HCT116 (cell line): ENCODE results near the gene TMTC1. TPM values are rescaled to one million over a fixed set of nuclear protein-coding genes. Genes with fewer than 3 reads are reported as not detected.

Experiments used
- ATAC-seq: fragments of 200-7000 bp; cut with Tn5 transposase; 2 replicates; pipeline ENCODE4 v1.9.1; 2020; ENCODE audit warnings: mild to moderate bottlenecking, moderate library complexity
- BruUV-seq: library from RNA; stranded (reverse); fragments of 400-500 nt; replicated peaks from 2 replicates; lab custom pipeline; 2021; lab: Mats Ljungman, UMichigan
- CTCF ChIA-PET: fragments of 300-600 bp; sonication (Branson Sonifier 250); formaldehyde crosslinking; loops from one replicate; lab custom pipeline; 2021; ENCODE audit warnings: antibody characterized with exemption; lab: Charles Lee
- POLR2A ChIA-PET: fragments of 300-600, 350-600 bp; sonication (Branson Sonifier 250); formaldehyde crosslinking; loops from one replicate; lab custom pipeline; 2021; ENCODE audit warnings: antibody characterized with exemption; lab: Charles Lee
- RAD21 ChIA-PET, 2 experiments: fragments of 300-600 bp; sonication (Branson Sonifier 250); formaldehyde crosslinking; loops; one replicate each; lab custom pipeline; 2023; ENCODE audit warnings: low total read pairs in 2 of 2; ENCODE audit not compliant: uncharacterized antibody in 2 of 2, unreplicated experiment in 2 of 2, low non-redundant PET in 1 of 2; lab: Charles Lee
- DNase-seq: peaks from one replicate; pipeline ENCODE4 v3.0.0-alpha.2; 2010; ENCODE audit warnings: low read depth, low spot score
- H2AFZ ChIP-seq: fragments of 200-600 bp; shearing (Covaris generic), sonication (generic); 2 replicates; pipeline ENCODE4 v1.6.1; 2017; ENCODE audit warnings: low read depth, mixed run types, mixed read lengths, antibody characterized with exemption, low read length; ENCODE audit not compliant: poor library complexity, severe bottlenecking
- H3K27ac ChIP-seq: 2 replicates; pipeline ENCODE4 v1.5.1; 2012; ENCODE audit warnings: low read depth, low read length
- H3K27me3 ChIP-seq: fragments of 200-600 bp; sonication (generic); 2 replicates; pipeline ENCODE4 v1.6.1; 2016; ENCODE audit warnings: mixed run types, low read length, mixed read lengths; ENCODE audit not compliant: insufficient read depth
- H3K36me3 ChIP-seq, 2 experiments: fragments of 200-500 bp in 1 of 2; fragments of 200-600 bp in 1 of 2; sonication (Bioruptor generic) in 1 of 2; sonication (generic) in 1 of 2; 2 replicates each; pipeline versions ENCODE4 v1.5.1 to v1.6.1; 2014 to 2016; ENCODE audit warnings: low read length in 2 of 2, inconsistent platforms in 1 of 2, mixed read lengths in 1 of 2, mixed run types in 1 of 2; ENCODE audit not compliant: insufficient read depth in 2 of 2, control insufficient read depth in 1 of 2
- H3K4me1 ChIP-seq, 2 experiments: fragments of 200-600 bp in 1 of 2; sonication (generic) in 1 of 2; 2 replicates each; pipeline versions ENCODE4 v1.5.1 to v1.6.1; 2012 to 2017; ENCODE audit warnings: low read length in 2 of 2, inconsistent platforms in 1 of 2, mild to moderate bottlenecking in 1 of 2, mixed read lengths in 1 of 2, mixed run types in 1 of 2, moderate library complexity in 1 of 2; ENCODE audit not compliant: insufficient read depth in 2 of 2, control insufficient read depth in 1 of 2
- H3K4me2 ChIP-seq: fragments of 200-600 bp; sonication (generic); 2 replicates; pipeline ENCODE4 v1.6.1; 2017; ENCODE audit warnings: mixed run types, low read length, mixed read lengths
- H3K4me3 ChIP-seq, 2 experiments: fragments of 200-600 bp in 1 of 2; sonication (generic) in 1 of 2; replicated peaks in 1 of 2; 2 replicates each; pipeline ENCODE4 v1.5.1; 2011 to 2016; ENCODE audit warnings: low read length in 2 of 2, control low read depth in 1 of 2, low read depth in 1 of 2, mild to moderate bottlenecking in 1 of 2, mixed read lengths in 1 of 2, mixed run types in 1 of 2
- H3K79me2 ChIP-seq: fragments of 200-600 bp; sonication (generic); 2 replicates; pipeline ENCODE4 v1.6.1; 2017; ENCODE audit warnings: mild to moderate bottlenecking, mixed run types, low read length, moderate library complexity, mixed read lengths; ENCODE audit not compliant: insufficient read depth
- H3K9ac ChIP-seq: fragments of 200-600 bp; sonication (generic); 2 replicates; pipeline ENCODE4 v1.6.1; 2016; ENCODE audit warnings: low read length, mixed read lengths
- H3K9me2 ChIP-seq: fragments of 200-600 bp; sonication (generic), shearing (Covaris generic); 2 replicates; pipeline ENCODE4 v1.6.1; 2017; ENCODE audit warnings: mixed run types, mild to moderate bottlenecking, moderate library complexity; ENCODE audit not compliant: insufficient read depth
- H3K9me3 ChIP-seq, 2 experiments: fragments of 200-500 bp in 1 of 2; fragments of 200-600 bp in 1 of 2; sonication (Bioruptor generic) in 1 of 2; sonication (generic) in 1 of 2; 2 replicates each; pipeline ENCODE4 v1.6.1; 2014 to 2017; ENCODE audit warnings: low read length in 2 of 2, mixed read lengths in 2 of 2, inconsistent platforms in 1 of 2, low read depth in 1 of 2, mild to moderate bottlenecking in 1 of 2, mixed run types in 1 of 2, moderate library complexity in 1 of 2; ENCODE audit not compliant: control insufficient read depth in 1 of 2, insufficient read depth in 1 of 2
- H4K20me1 ChIP-seq: fragments of 200-600 bp; sonication (generic), shearing (Covaris generic); 2 replicates; pipeline ENCODE4 v1.6.1; 2017; ENCODE audit warnings: mixed run types, mild to moderate bottlenecking, moderate library complexity; ENCODE audit not compliant: insufficient read depth
- CBX3 ChIP-seq: IDR thresholded peaks from 2 replicates; pipeline ENCODE4 v1.6.1; 2012; ENCODE audit warnings: low read depth
- CEBPB ChIP-seq: IDR thresholded peaks from 2 replicates; pipeline ENCODE4 v1.6.1; 2012; ENCODE audit warnings: low read depth
- EGR1 ChIP-seq: IDR thresholded peaks from 2 replicates; pipeline ENCODE4 v1.6.1; 2012; ENCODE audit warnings: low read depth
- EZH2 ChIP-seq: fragments of 200-600 bp; sonication (generic); IDR thresholded peaks from 2 replicates; pipeline ENCODE4 v1.6.1; 2017; ENCODE audit warnings: antibody characterized with exemption, mixed run types
- EZH2phosphoT487 ChIP-seq: fragments of 200-600 bp; IDR thresholded peaks from 2 replicates; pipeline ENCODE4 v1.6.1; 2018; ENCODE audit warnings: antibody characterized with exemption, borderline replicate concordance
- FOSL1 ChIP-seq: IDR thresholded peaks from 2 replicates; pipeline ENCODE4 v1.6.1; 2012; ENCODE audit warnings: low read depth
- JUND ChIP-seq: IDR thresholded peaks from 2 replicates; pipeline ENCODE4 v1.6.1; 2012
- POLR2A ChIP-seq: IDR thresholded peaks from 2 replicates; pipeline ENCODE4 v1.7.0; 2011; ENCODE audit warnings: borderline replicate concordance; ENCODE audit not compliant: insufficient read depth, insufficient read length; ENCODE audit errors: extremely low read depth
- RAD21 ChIP-seq: IDR thresholded peaks from 2 replicates; pipeline ENCODE4 v1.6.1; 2012; ENCODE audit warnings: low read depth, mild to moderate bottlenecking
- SIN3A ChIP-seq: IDR thresholded peaks from 2 replicates; pipeline ENCODE4 v1.6.1; 2012; ENCODE audit warnings: low read depth
- SP1 ChIP-seq: IDR thresholded peaks from 2 replicates; pipeline ENCODE4 v1.6.1; 2012; ENCODE audit warnings: low read depth
- SRF ChIP-seq: IDR thresholded peaks from 2 replicates; pipeline ENCODE4 v1.6.1; 2012; ENCODE audit warnings: low read depth
- YY1 ChIP-seq: IDR thresholded peaks from 2 replicates; pipeline ENCODE4 v1.6.1; 2011; ENCODE audit warnings: low read length, low read depth, moderate library complexity, mild to moderate bottlenecking; ENCODE audit not compliant: insufficient replicate concordance; ENCODE audit errors: extremely low read depth
- intact Hi-C: fragments of 100-400 bp; cut with micrococcal nuclease; formaldehyde crosslinking; loops from 2 replicates; pipeline ENCODE4 v1.10.0; 2022
- total RNA-seq: library from RNA; stranded (reverse); gene quantifications from one replicate; pipeline ENCODE4 v1.2.1, GENCODE V29; 2021; ENCODE audit not compliant: unreplicated experiment
- TF ChIP-seq, protein P1 (sequence below), 3 experiments: fragments of 200-600 bp in 1 of 3; sonication (generic) in 1 of 3; IDR thresholded peaks in 2 of 3; conservative IDR thresholded peaks in 1 of 3; 2 replicates each; pipeline ENCODE4 v1.5.1; 2012 to 2017; ENCODE audit warnings: low read depth in 2 of 3, low read length in 2 of 3, antibody characterized with exemption in 1 of 3, borderline replicate concordance in 1 of 3, control low read depth in 1 of 3, mild to moderate bottlenecking in 1 of 3, mixed read lengths in 1 of 3, mixed run types in 1 of 3, moderate library complexity in 1 of 3; ENCODE audit not compliant: insufficient read depth in 1 of 3
- TF ChIP-seq, protein P2 (sequence below): IDR thresholded peaks from 2 replicates; pipeline ENCODE4 v1.6.1; 2011; ENCODE audit warnings: mild to moderate bottlenecking, low read length, moderate library complexity; ENCODE audit not compliant: insufficient replicate concordance; ENCODE audit errors: extremely low read depth
- TF ChIP-seq, protein P3 (sequence below): IDR thresholded peaks from 2 replicates; pipeline ENCODE4 v1.6.1; 2012; ENCODE audit warnings: low read depth
- TF ChIP-seq, protein P4 (sequence below): IDR thresholded peaks from 2 replicates; pipeline ENCODE4 v1.6.1; 2012
- TF ChIP-seq, protein P5 (sequence below): IDR thresholded peaks from 2 replicates; pipeline ENCODE4 v1.6.1; 2012

TMTC1 gene
- total RNA-seq, 1 experiment from 2014 or later: 2.0 TPM

DNA sequence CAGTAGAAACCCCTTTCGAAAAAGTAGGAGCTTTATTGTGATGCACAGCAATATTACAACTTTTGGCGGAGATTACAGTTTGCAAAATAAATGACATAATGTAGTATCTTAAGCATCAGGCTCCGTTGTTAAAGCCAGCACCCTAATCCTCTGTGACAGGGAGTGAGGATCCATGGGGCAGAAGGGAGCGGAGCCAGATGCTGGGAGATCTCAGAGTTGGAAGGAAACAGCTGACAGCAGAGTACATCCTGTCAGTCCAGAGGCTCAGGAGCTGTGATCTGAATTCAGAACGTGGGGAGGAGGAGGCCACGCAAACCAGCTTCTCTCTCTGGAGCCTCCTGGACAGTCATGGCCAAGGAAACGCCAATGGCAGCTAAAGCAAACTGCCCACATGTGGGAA, 55.7 kb downstream of the TMTC1 start:
- Histone ChIP-seq H3K27me3 (no peaks in the 10 kb centered on the region), H3K4me3 (no peak overlapping the region), H3K9me2 (no peaks in the 10 kb centered on the region), H3K36me3 (no peaks in the 10 kb centered on the region), H3K27ac (no peak overlapping the region), H3K4me2 (no peak overlapping the region), H3K9ac (no peak overlapping the region), H4K20me1 (no peaks in the 10 kb centered on the region), H3K9me3 (no peaks in the 10 kb centered on the region), H3K4me1 (peaks cover 0 to 3% of the 10 kb centered on the region in 2 experiments; a peak in 2 of 4 replicates), H3K79me2 (no peaks in the 10 kb centered on the region), H2AFZ (no peak overlapping the region)
- POLR2A ChIA-PET: no interaction called here
- intact Hi-C loops: no loop called here
- BruUV-seq: no TSS peak
- ATAC-seq: no peak
- TF ChIP-seq FOSL1 (no peak), JUND (no peak), YY1 (no peak), RAD21 (no peak), CEBPB (no peak), SRF (no peak), EZH2 (no peak), EZH2phosphoT487 (no peak), CBX3 (no peak), SP1 (no peak), EGR1 (no peak), SIN3A (no peak), POLR2A (no peak)
- TF ChIP-seq, protein P1, sequence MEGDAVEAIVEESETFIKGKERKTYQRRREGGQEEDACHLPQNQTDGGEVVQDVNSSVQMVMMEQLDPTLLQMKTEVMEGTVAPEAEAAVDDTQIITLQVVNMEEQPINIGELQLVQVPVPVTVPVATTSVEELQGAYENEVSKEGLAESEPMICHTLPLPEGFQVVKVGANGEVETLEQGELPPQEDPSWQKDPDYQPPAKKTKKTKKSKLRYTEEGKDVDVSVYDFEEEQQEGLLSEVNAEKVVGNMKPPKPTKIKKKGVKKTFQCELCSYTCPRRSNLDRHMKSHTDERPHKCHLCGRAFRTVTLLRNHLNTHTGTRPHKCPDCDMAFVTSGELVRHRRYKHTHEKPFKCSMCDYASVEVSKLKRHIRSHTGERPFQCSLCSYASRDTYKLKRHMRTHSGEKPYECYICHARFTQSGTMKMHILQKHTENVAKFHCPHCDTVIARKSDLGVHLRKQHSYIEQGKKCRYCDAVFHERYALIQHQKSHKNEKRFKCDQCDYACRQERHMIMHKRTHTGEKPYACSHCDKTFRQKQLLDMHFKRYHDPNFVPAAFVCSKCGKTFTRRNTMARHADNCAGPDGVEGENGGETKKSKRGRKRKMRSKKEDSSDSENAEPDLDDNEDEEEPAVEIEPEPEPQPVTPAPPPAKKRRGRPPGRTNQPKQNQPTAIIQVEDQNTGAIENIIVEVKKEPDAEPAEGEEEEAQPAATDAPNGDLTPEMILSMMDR (IDR thresholded peaks at IDR 0.05 in 2 of 3, conservative IDR thresholded peaks at IDR 0.05 in 1 of 3; ENCODE audit: borderline replicate concordance in 1 of 3, insufficient read depth in 1 of 3, low read depth in 2 of 3, low read length in 2 of 3): no peak
- TF ChIP-seq, protein P2, sequence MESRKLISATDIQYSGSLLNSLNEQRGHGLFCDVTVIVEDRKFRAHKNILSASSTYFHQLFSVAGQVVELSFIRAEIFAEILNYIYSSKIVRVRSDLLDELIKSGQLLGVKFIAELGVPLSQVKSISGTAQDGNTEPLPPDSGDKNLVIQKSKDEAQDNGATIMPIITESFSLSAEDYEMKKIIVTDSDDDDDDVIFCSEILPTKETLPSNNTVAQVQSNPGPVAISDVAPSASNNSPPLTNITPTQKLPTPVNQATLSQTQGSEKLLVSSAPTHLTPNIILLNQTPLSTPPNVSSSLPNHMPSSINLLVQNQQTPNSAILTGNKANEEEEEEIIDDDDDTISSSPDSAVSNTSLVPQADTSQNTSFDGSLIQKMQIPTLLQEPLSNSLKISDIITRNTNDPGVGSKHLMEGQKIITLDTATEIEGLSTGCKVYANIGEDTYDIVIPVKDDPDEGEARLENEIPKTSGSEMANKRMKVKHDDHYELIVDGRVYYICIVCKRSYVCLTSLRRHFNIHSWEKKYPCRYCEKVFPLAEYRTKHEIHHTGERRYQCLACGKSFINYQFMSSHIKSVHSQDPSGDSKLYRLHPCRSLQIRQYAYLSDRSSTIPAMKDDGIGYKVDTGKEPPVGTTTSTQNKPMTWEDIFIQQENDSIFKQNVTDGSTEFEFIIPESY: no peak
- TF ChIP-seq, protein P3, sequence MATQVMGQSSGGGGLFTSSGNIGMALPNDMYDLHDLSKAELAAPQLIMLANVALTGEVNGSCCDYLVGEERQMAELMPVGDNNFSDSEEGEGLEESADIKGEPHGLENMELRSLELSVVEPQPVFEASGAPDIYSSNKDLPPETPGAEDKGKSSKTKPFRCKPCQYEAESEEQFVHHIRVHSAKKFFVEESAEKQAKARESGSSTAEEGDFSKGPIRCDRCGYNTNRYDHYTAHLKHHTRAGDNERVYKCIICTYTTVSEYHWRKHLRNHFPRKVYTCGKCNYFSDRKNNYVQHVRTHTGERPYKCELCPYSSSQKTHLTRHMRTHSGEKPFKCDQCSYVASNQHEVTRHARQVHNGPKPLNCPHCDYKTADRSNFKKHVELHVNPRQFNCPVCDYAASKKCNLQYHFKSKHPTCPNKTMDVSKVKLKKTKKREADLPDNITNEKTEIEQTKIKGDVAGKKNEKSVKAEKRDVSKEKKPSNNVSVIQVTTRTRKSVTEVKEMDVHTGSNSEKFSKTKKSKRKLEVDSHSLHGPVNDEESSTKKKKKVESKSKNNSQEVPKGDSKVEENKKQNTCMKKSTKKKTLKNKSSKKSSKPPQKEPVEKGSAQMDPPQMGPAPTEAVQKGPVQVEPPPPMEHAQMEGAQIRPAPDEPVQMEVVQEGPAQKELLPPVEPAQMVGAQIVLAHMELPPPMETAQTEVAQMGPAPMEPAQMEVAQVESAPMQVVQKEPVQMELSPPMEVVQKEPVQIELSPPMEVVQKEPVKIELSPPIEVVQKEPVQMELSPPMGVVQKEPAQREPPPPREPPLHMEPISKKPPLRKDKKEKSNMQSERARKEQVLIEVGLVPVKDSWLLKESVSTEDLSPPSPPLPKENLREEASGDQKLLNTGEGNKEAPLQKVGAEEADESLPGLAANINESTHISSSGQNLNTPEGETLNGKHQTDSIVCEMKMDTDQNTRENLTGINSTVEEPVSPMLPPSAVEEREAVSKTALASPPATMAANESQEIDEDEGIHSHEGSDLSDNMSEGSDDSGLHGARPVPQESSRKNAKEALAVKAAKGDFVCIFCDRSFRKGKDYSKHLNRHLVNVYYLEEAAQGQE: no peak
- TF ChIP-seq, protein P4, sequence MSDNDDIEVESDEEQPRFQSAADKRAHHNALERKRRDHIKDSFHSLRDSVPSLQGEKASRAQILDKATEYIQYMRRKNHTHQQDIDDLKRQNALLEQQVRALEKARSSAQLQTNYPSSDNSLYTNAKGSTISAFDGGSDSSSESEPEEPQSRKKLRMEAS: no peak
- TF ChIP-seq, protein P5, sequence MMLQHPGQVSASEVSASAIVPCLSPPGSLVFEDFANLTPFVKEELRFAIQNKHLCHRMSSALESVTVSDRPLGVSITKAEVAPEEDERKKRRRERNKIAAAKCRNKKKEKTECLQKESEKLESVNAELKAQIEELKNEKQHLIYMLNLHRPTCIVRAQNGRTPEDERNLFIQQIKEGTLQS: no peak
- no peak for DNase-seq
- RAD21 ChIA-PET: no interaction called here
- CTCF ChIA-PET: no interaction called here
